Lung (tissue), 12 donors: ENCODE results near the gene SLF2. TPM values are rescaled to one million over a fixed set of nuclear protein-coding genes. Genes with fewer than 3 reads are reported as not detected.

Experiments used
- ATAC-seq: fragments of 200-7000 bp; cut with Tn5 transposase; one replicate; pipeline ENCODE4 v1.9.1; 2020; ENCODE audit warnings: moderate number of reproducible peaks; ENCODE audit not compliant: insufficient read depth, low FRiP score
- DNase-seq, 3 donors: peaks; one replicate each; pipeline ENCODE4 v3.0.0-alpha.2; 2013 to 2017
- H3K27ac ChIP-seq, 2 donors: one replicate each; pipeline ENCODE4 v1.5.1; 2013; ENCODE audit warnings: mild to moderate bottlenecking in 2 of 2, moderate library complexity in 2 of 2, control low read depth in 1 of 2, inconsistent platforms in 1 of 2, low read depth in 1 of 2, low read length in 1 of 2
- H3K27me3 ChIP-seq, 3 donors: one replicate each; pipeline ENCODE4 v1.5.1; 2013; ENCODE audit warnings: low read length in 2 of 3; ENCODE audit not compliant: control insufficient read depth in 3 of 3, insufficient read depth in 3 of 3
- H3K36me3 ChIP-seq, 4 donors: one replicate each; pipeline ENCODE4 v1.5.1; 2013; ENCODE audit warnings: low read length in 4 of 4, mild to moderate bottlenecking in 1 of 4, moderate library complexity in 1 of 4; ENCODE audit not compliant: control insufficient read depth in 4 of 4, insufficient read depth in 4 of 4
- H3K4me1 ChIP-seq, 5 donors: one replicate each; pipeline ENCODE4 v1.5.1; 2013; ENCODE audit warnings: low read length in 5 of 5, mild to moderate bottlenecking in 2 of 5, moderate library complexity in 1 of 5; ENCODE audit not compliant: control insufficient read depth in 5 of 5, insufficient read depth in 5 of 5
- H3K4me3 ChIP-seq: one replicate; pipeline ENCODE4 v1.5.1; 2013; ENCODE audit warnings: mild to moderate bottlenecking, control low read depth, moderate library complexity
- H3K9ac ChIP-seq, 2 donors: one replicate each; pipeline ENCODE4 v1.5.1; 2013; ENCODE audit warnings: low read length in 2 of 2, control low read depth in 1 of 2; ENCODE audit not compliant: insufficient read depth in 1 of 2
- H3K9me3 ChIP-seq, 4 donors: one replicate each; pipeline ENCODE4 v1.5.1; 2013; ENCODE audit warnings: low read length in 3 of 4, mild to moderate bottlenecking in 1 of 4, moderate library complexity in 1 of 4; ENCODE audit not compliant: control insufficient read depth in 4 of 4, insufficient read depth in 3 of 4
- CTCF ChIP-seq: IDR thresholded peaks from 2 replicates; pipeline ENCODE4 v1.5.1; 2012; ENCODE audit warnings: mild to moderate bottlenecking; ENCODE audit errors: control extremely low read depth, extremely low read depth
- WGBS, 2 donors: extraction: QIAGEN DNeasy Blood & Tissue Kit; methylation state at CpG; one replicate each; pipeline ENCODE4 v1.1.7; 2013; 5-methylcytosine and 5-hydroxymethylcytosine counted together
- polyA plus RNA-seq, 2 donors: library from polyadenylated mRNA; stranded (reverse); fragments of 200-250 nt; gene quantifications; one replicate each; pipeline ENCODE4 v1.2.1, GENCODE V29; 2013
- total RNA-seq, 2 donors: library from RNA; depleted of rRNA in 1 of 2; stranded (reverse); fragments of >200 nt in 1 of 2; gene quantifications; one replicate each; pipeline ENCODE4 v1.2.1, GENCODE V29; 2014 to 2021
- donor health status: control.
- donor health status: control.
- donor health status: Bipolar disorder and iron deficiency.
- donor health status: healthy.
- donor health status: DM: yes; HTN: yes; CAD: no.

SLF2 gene
- total and polyA plus RNA-seq, 4 donors = 7.1 to 60.0 (median 21.8) TPM

- TF ChIP-seq CTCF = no peak
- 65 to 75% methylated on average over 9 of the region's 9 CpGs for WGBS, 2 donors
- no peak for DNase-seq
- Histone ChIP-seq H3K4me3 (no peak overlapping the region), H3K27me3 (peaks cover 0 to 9% (median 0%) of the 10 kb centered on the region in 3 donors), H3K4me1 (peaks cover 0 to 65% (median 27%) of the 10 kb centered on the region in 5 donors), H3K9me3 (no peaks in the 10 kb centered on the region), H3K9ac (no peak overlapping the region), H3K27ac (no peak overlapping the region), H3K36me3 (no peaks in the 10 kb centered on the region)
- no peak for ATAC-seq
These were observed 32.9 kb upstream of the SLF2 start for GRCh38 chr10:100879741-100880360.

GRCh38 chr10:100881556-100882213 lies 31.1 kb upstream of the SLF2 start:
- H3K9me3 ChIP-seq = no peaks in the 10 kb centered on the region
- H3K27ac ChIP-seq = no peak overlapping the region
- no peaks in the 10 kb centered on the region for H3K36me3 ChIP-seq
- DNase-seq (peak in 2 of 3 donors; percentile 44 to 64), ATAC-seq (no peak)
- H3K4me1 ChIP-seq = peaks cover 0 to 71% (median 22%) of the 10 kb centered on the region in 5 donors
- H3K4me3 ChIP-seq = no peak overlapping the region
- peaks cover 0 to 9% (median 0%) of the 10 kb centered on the region in 3 donors for H3K27me3 ChIP-seq
- TF ChIP-seq CTCF = no peak
- peak overlapping the region in 1 of 2 donors; percentile 59 for H3K9ac ChIP-seq
- 62 to 79% methylated on average over 5 of the region's 5 CpGs for WGBS, 2 donors

- H3K4me1 ChIP-seq = peaks cover 0 to 73% (median 18%) of the 10 kb centered on the region in 5 donors
- H3K9me3 ChIP-seq = no peaks in the 10 kb centered on the region
- peak overlapping the region in 1 of 2 donors; percentile 59 for H3K9ac ChIP-seq
- DNase-seq (peak in 1 of 3 donors; percentile 57), ATAC-seq (no peak)
- no peaks in the 10 kb centered on the region for H3K36me3 ChIP-seq
- no peak for TF ChIP-seq CTCF
- WGBS, 2 donors = 66 to 70% methylated on average over 8 of the region's 8 CpGs
- H3K27ac ChIP-seq = no peak overlapping the region
- H3K4me3 ChIP-seq = no peak overlapping the region
- peaks cover 0 to 4% (median 0%) of the 10 kb centered on the region in 3 donors for H3K27me3 ChIP-seq
These were observed 30.5 kb upstream of the SLF2 start for GRCh38 chr10:100882252-100882651.
